Activated CD8-positive, alpha-beta T cell treated with anti-CD3 and anti-CD28 coated beads for 36 hours (primary cell): ENCODE measurements around the gene LTB. TPM values are rescaled to one million over a fixed set of nuclear protein-coding genes. Genes with fewer than 3 reads are reported as not detected.

Experiments
- ATAC-seq: fragments of 200-7000 bp; cut with Tn5 transposase; one replicate; pipeline ENCODE4 v1.10.0; 2021; ENCODE audit warnings: mild to moderate bottlenecking, moderate library complexity
- CTCF ChIA-PET: fragments of 350-600 bp; sonication (Branson Sonifier 250); formaldehyde crosslinking; loops from one replicate; lab custom pipeline; 2021; ENCODE audit warnings: antibody characterized with exemption; lab: Charles Lee
- POLR2A ChIA-PET: fragments of 350-600 bp; sonication (Branson Sonifier 250); formaldehyde crosslinking; loops from one replicate; lab custom pipeline; 2021; ENCODE audit warnings: antibody characterized with exemption; lab: Charles Lee
- DNase-seq: peaks from one replicate; pipeline ENCODE4 v3.0.0-alpha.2; 2020
- H3K27ac Mint-ChIP-seq: one replicate; pipeline ENCODE4 v1.8.0; 2021; ENCODE audit warnings: mild to moderate bottlenecking, mixed read lengths
- H3K27me3 Mint-ChIP-seq: one replicate; pipeline ENCODE4 v1.8.0; 2021; ENCODE audit warnings: mixed read lengths
- H3K36me3 Mint-ChIP-seq: one replicate; pipeline ENCODE4 v1.8.0; 2021; ENCODE audit warnings: low read depth, mixed read lengths
- H3K4me1 Mint-ChIP-seq: one replicate; pipeline ENCODE4 v1.8.0; 2021; ENCODE audit warnings: low read depth, mixed read lengths
- H3K4me3 Mint-ChIP-seq: one replicate; pipeline ENCODE4 v1.8.0; 2021; ENCODE audit warnings: mild to moderate bottlenecking, moderate library complexity, mixed read lengths
- H3K9me3 Mint-ChIP-seq: one replicate; pipeline ENCODE4 v1.8.0; 2021; ENCODE audit warnings: mixed read lengths
- intact Hi-C: fragments of 100-400 bp; cut with micrococcal nuclease; formaldehyde crosslinking; loops from one replicate; pipeline ENCODE4 v1.10.0; 2022
- total RNA-seq, 2 experiments: library from RNA; stranded (reverse); gene quantifications; one replicate each; pipeline ENCODE4 v1.2.3, GENCODE V29; 2021
- TF ChIP-seq, protein P1 (sequence below): fragments of 200-600 bp; IDR thresholded peaks from one replicate; pipeline ENCODE4 v1.8.0; 2022; ENCODE audit warnings: antibody characterized with exemption, mild to moderate bottlenecking

The LTB gene
- total RNA-seq, 2 experiments from 2014 or later = 368 to 375 TPM

DNA sequence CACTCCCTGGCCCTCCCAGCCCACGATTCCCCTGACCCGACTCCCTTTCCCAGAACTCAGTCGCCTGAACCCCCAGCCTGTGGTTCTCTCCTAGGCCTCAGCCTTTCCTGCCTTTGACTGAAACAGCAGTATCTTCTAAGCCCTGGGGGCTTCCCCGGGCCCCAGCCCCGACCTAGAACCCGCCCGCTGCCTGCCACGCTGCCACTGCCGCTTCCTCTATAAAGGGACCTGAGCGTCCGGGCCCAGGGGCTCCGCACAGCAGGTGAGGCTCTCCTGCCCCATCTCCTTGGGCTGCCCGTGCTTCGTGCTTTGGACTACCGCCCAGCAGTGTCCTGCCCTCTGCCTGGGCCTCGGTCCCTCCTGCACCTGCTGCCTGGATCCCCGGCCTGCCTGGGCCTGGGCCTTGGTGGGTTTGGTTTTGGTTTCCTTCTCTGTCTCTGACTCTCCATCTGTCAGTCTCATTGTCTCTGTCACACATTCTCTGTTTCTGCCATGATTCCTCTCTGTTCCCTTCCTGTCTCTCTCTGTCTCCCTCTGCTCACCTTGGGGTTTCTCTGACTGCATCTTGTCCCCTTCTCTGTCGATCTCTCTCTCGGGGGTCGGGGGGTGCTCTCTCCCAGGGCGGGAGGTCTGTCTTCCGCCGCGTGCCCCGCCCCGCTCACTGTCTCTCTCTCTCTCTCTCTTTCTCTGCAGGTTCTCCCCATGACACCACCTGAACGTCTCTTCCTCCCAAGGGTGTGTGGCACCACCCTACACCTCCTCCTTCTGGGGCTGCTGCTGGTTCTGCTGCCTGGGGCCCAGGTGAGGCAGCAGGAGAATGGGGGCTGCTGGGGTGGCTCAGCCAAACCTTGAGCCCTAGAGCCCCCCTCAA is 9.9 kb downstream of the LTB start, which contains the start of gene LTA:
Gene LTA (plus strand): TSS at position 249 of the 871 bp plus-strand sequence. CDS start 454 bp downstream, at position 703.
- ChIA-PET CTCF (interaction anchor here (1.0 to 56.2 kb wide), 7 partner anchors 9 to 80 kb away, joined by 3 to 2542 read pairs (median 7); partner anchors contain the start of genes ATP6V1G2, DDX39B, LST1 and LTA), POLR2A (interaction anchor here (0.9 to 35.7 kb wide), 5 partner anchors 2 to 166 kb away, joined by 3 to 1181 read pairs (median 97); partner anchors contain the start of genes DDX39B, LST1, LTA and LTB)
- TF ChIP-seq, protein P1, sequence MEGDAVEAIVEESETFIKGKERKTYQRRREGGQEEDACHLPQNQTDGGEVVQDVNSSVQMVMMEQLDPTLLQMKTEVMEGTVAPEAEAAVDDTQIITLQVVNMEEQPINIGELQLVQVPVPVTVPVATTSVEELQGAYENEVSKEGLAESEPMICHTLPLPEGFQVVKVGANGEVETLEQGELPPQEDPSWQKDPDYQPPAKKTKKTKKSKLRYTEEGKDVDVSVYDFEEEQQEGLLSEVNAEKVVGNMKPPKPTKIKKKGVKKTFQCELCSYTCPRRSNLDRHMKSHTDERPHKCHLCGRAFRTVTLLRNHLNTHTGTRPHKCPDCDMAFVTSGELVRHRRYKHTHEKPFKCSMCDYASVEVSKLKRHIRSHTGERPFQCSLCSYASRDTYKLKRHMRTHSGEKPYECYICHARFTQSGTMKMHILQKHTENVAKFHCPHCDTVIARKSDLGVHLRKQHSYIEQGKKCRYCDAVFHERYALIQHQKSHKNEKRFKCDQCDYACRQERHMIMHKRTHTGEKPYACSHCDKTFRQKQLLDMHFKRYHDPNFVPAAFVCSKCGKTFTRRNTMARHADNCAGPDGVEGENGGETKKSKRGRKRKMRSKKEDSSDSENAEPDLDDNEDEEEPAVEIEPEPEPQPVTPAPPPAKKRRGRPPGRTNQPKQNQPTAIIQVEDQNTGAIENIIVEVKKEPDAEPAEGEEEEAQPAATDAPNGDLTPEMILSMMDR = no peak
- peak; percentile 92 for DNase-seq
- ATAC-seq = peak; percentile 58
- H3K27ac Mint-ChIP-seq = peak within 1 kb of the TSS; percentile 97
- intact Hi-C loops = no loop called here
- peaks cover 48% of the 10 kb centered on the region for H3K36me3 Mint-ChIP-seq
- no peaks in the 10 kb centered on the region for H3K9me3 Mint-ChIP-seq
- no peaks in the 10 kb centered on the region for H3K27me3 Mint-ChIP-seq
- H3K4me3 Mint-ChIP-seq = peak within 1 kb of the TSS; percentile 96
- peaks cover 66% of the 10 kb centered on the region for H3K4me1 Mint-ChIP-seq

DNA sequence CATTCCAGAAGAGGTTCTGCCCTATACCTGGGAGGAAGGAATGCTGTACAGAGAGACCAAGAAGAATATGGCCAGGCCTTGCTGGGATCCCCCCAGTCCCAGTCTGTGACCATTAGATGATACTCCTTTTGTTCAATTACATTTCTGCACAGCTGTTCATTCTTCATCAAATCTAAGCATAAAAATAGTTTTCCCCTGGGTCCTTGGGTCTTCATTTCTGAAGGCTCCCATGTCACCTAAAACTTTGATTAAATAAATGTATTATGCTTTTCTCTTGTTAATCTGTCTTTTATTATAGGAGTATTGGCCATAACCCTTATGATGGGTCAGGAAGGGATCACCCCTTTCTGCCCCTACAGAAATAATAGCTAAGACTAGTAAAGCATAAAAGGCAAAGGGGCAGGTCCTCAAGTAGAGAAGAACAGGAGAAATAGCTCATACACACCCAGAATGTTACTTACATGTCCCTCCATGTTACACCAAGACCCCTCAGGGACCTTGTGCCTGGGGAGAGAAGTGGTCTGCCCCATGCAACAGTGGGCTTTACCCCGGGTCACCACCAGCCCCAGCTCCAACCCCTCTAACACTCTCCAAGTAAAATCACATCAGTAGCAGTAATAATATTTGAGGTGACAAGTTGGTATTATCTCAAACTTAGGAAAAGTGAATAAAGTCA is 12.2 kb downstream of the LTB start:
- ChIA-PET CTCF (interaction anchor here (1.4 to 56.2 kb wide), 5 partner anchors 7 to 22 kb away, joined by 5 to 2542 read pairs (median 25); partner anchors contain the start of genes LST1, LTB, NCR3 and TNF), POLR2A (interaction anchor here (0.6 to 35.7 kb wide), 5 partner anchors 0 to 95 kb away, joined by 3 to 1181 read pairs (median 17); partner anchors contain the start of genes GPANK1, LST1, LTA and LTB)
- intact Hi-C loops = loop anchor here (10.0 kb wide), 1 partner anchor 255 kb away; the partner anchor contains the start of gene HSPA1B
- DNase-seq (no peak), ATAC-seq (no peak)
- H3K27ac Mint-ChIP-seq = peak overlapping the region; percentile 91
- H3K36me3 Mint-ChIP-seq = peaks cover 32% of the 10 kb centered on the region
- peaks cover 74% of the 10 kb centered on the region for H3K4me1 Mint-ChIP-seq
- H3K4me3 Mint-ChIP-seq = peak overlapping the region; percentile 16
- no peaks in the 10 kb centered on the region for H3K27me3 Mint-ChIP-seq
- TF ChIP-seq, protein P1 = no peak
- H3K9me3 Mint-ChIP-seq = no peaks in the 10 kb centered on the region

GRCh38 chr6:31568537-31568961 is 13.7 kb downstream of the LTB start:
- ATAC-seq = peak; percentile 53
- H3K9me3 Mint-ChIP-seq = no peaks in the 10 kb centered on the region
- no peaks in the 10 kb centered on the region for H3K27me3 Mint-ChIP-seq
- peaks cover 70% of the 10 kb centered on the region for H3K4me1 Mint-ChIP-seq
- peak overlapping the region; percentile 91 for H3K27ac Mint-ChIP-seq
- TF ChIP-seq, protein P1 = no peak
- intact Hi-C loops = loop anchor here (1.0 to 10.0 kb wide), 2 partner anchors 9 to 256 kb away; partner anchors contain the start of gene HSPA1B
- CTCF ChIA-PET = interaction anchor here (1.0 to 56.2 kb wide), 5 partner anchors 10 to 26 kb away, joined by 3 to 2542 read pairs (median 25); partner anchors contain the start of genes LST1, LTB, NCR3 and NFKBIL1
- POLR2A ChIA-PET = interaction anchor here (0.7 to 35.7 kb wide), 9 partner anchors 2 to 259 kb away, joined by 3 to 1181 read pairs (median 4); partner anchors contain the start of genes DDX39B, HSPA1B, LST1 and LTA
- H3K36me3 Mint-ChIP-seq = peaks cover 30% of the 10 kb centered on the region
- H3K4me3 Mint-ChIP-seq = peak overlapping the region; percentile 54
- DNase-seq = peak; percentile 88

DNA sequence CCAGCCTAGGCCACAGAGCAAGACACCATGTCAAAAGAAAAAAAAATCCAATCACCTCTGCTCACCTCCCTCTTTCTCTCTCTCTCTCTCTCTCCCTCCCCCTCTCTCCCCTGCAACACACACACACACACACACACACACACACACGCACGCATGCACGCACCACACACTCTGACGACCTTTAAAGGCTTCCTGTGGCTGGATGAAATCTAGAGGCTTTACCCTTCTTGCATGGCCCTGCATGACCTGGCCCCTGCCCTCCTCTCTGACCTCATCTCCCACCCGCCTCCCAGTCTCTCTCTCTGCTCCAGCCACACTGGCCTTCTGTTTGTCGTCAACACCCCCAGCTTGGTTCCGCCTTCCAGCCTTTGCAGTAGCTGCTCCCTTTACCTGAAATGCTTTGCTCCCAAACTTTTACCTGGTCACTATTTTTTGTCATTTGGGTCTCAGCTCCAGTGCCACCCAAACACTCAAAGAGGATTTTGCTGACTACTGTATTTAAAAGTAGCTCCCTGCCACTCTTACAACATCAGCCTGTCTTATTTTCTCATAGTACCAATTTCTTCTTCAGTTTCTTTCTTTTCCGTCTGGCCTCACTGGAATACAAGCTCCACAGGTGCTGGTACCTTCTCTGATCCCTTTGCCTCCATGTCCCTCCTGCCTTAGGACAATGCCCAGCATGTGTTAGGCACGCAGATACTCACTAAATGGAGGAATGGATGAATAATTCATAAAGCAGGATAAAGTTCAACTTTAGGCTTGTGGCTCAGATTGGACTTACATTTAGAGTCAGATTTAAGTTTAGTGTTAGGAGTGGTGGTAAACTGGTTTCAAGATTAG is 14.5 kb downstream of the LTB start:
- ChIA-PET CTCF (interaction anchor here (1.0 to 56.2 kb wide), 6 partner anchors 9 to 25 kb away, joined by 3 to 2542 read pairs (median 15); partner anchors contain the start of genes ATP6V1G2, LST1, LTB and NCR3), POLR2A (interaction anchor here (0.9 to 35.7 kb wide), 7 partner anchors 3 to 260 kb away, joined by 3 to 1181 read pairs (median 14); partner anchors contain the start of genes DDX39B, HSPA1B, LST1 and LTA)
- peak; percentile 80 for DNase-seq
- ATAC-seq = peak; percentile 22
- Mint-ChIP-seq H3K36me3 (peaks cover 28% of the 10 kb centered on the region), H3K4me1 (peaks cover 72% of the 10 kb centered on the region), H3K27ac (peak overlapping the region; percentile 91), H3K9me3 (no peaks in the 10 kb centered on the region), H3K27me3 (no peaks in the 10 kb centered on the region), H3K4me3 (peak overlapping the region; percentile 54)
- intact Hi-C loops = loop anchor here (1.0 to 10.0 kb wide), 2 partner anchors 8 to 257 kb away; partner anchors contain the start of gene HSPA1B
- TF ChIP-seq, protein P1 = no peak
